Right ventricle myocardium superior (tissue), 1 donor: ENCODE data around the gene ZAP70. TPM values are rescaled to one million over a fixed set of nuclear protein-coding genes. Genes with fewer than 3 reads are reported as not detected.

Experiments
- ATAC-seq: fragments of 200-7000 bp; cut with Tn5 transposase; one replicate; pipeline ENCODE4 v1.9.1; 2020; ENCODE audit warnings: mild to moderate bottlenecking; ENCODE audit not compliant: poor library complexity
- DNase-seq: peaks from one replicate; pipeline ENCODE4 v3.0.0-alpha.2; 2020
- intact Hi-C: fragments of 100-400 bp; cut with DNase I; formaldehyde crosslinking; loops from one replicate; pipeline ENCODE4 v1.11.2; 2022
- total RNA-seq: library from RNA; stranded (reverse); fragmentation: NEBNext Ultra II Directional; extraction: Animal tissue kit (Norgen Biotek cat#: 25700); gene quantifications from one replicate; pipeline ENCODE4 v1.2.1, GENCODE V29; 2021
- donor health status: DM: no; HTN: yes; CAD: no; lungs with severe emphysema.

Gene ZAP70
- total RNA-seq, 1 donor from 2014 or later: 0.70 TPM

- DNase-seq (no peak), ATAC-seq (no peak)
- intact Hi-C loops: no loop called here
These were observed 941 bp downstream of the ZAP70 start for GRCh38 chr2:97714084-97714949.

- DNase-seq (no peak), ATAC-seq (no peak)
- intact Hi-C loops: no loop called here
These were observed 1.7 kb downstream of the ZAP70 start for GRCh38 chr2:97714950-97715652.

DNA sequence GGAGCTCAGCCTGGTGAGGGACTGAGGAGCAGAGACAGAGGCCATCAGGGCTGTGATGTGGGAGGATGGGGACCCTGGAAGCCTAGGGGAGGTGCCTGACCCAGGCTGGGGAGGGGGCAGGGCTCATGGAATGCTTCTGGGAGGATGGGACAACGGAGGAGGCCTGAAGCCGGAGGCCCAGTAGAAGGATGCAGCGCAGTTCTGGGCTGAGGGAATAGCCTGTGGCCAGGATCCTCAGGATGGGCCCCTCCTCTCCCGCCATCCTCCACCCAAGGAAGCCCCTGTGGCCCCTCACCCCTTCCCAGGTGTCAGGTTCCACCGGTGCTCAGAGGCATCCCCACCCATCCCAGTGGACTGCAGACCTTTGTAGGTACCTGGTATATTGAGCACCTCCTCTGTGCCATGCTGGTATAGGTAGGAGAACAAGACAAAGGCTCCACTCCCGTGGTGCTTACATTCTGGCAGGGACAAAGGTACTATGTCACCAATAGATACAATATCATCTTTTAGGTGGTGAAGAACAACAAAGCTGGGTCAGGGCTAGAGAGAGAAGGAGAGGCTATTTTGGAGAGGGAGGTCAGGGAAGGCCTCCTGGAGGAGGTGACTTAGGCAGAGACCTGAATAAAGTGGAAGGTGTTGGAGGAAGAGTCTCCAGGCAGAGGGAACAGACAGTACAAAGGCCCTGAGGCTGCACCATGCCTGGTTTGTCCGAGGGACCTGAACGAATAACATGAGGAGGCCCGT lies 2.7 kb downstream of the ZAP70 start:
- ATAC-seq (no peak), DNase-seq (no peak)
- intact Hi-C loops: no loop called here

- no peak for DNase-seq
- no peak for ATAC-seq
- intact Hi-C loops: no loop called here
These were observed 3.6 kb downstream of the ZAP70 start for GRCh38 chr2:97716695-97717612.

GRCh38 chr2:97717613-97717995 lies 4.2 kb downstream of the ZAP70 start:
- ATAC-seq (no peak), DNase-seq (no peak)
- intact Hi-C loops: no loop called here

- ATAC-seq: no peak
- no peak for DNase-seq
- intact Hi-C loops: no loop called here
These were observed 4.9 kb downstream of the ZAP70 start for GRCh38 chr2:97718051-97718882.

GRCh38 chr2:97718942-97719341 lies 5.6 kb downstream of the ZAP70 start:
- ATAC-seq (no peak), DNase-seq (no peak)
- intact Hi-C loops: no loop called here

DNA sequence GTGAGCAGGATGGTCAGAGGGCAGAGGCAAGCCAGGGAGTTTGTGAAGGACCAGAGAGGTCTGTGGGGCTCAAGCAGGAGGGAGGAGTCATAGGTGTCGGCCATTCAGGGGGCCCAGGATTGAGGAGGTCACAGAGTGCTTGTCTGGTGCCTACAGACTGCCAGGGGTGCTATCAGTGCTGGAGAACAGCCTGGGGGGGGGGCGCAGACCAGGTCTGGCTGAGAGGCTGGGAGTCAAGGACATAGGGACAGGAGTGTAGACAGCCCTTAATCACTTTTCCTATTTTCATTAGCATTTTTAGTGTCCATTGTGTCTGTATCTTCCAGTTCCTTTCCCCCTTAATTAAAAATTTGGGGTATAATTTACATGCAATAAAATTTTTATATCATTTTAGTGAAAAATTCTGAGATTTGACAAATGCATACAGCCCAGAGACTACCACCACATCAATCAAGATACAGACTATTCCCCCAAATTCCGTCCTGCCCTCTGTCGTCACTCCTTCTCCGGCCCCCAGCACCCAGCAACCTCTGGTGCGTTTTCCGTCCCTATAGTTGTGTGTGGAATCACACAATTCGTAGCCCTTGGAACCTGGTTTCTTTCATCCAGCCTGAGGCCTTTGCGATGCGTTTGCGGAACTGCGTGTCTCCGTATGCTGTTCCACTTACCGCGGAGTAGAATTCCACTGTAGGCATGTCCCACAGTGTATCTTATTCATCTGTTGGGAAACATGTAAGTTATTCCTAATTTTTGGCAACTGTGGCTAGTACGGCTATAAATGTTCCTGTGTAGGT lies 6.2 kb downstream of the ZAP70 start:
- intact Hi-C loops: no loop called here
- no peak for ATAC-seq
- peak; percentile 6 for DNase-seq

- ATAC-seq (no peak), DNase-seq (no peak)
- intact Hi-C loops: no loop called here
These were observed 7.4 kb downstream of the ZAP70 start for GRCh38 chr2:97720746-97721145.

- ATAC-seq (no peak), DNase-seq (no peak)
These were observed 8.9 kb downstream of the ZAP70 start for GRCh38 chr2:97722227-97722626.

DNA sequence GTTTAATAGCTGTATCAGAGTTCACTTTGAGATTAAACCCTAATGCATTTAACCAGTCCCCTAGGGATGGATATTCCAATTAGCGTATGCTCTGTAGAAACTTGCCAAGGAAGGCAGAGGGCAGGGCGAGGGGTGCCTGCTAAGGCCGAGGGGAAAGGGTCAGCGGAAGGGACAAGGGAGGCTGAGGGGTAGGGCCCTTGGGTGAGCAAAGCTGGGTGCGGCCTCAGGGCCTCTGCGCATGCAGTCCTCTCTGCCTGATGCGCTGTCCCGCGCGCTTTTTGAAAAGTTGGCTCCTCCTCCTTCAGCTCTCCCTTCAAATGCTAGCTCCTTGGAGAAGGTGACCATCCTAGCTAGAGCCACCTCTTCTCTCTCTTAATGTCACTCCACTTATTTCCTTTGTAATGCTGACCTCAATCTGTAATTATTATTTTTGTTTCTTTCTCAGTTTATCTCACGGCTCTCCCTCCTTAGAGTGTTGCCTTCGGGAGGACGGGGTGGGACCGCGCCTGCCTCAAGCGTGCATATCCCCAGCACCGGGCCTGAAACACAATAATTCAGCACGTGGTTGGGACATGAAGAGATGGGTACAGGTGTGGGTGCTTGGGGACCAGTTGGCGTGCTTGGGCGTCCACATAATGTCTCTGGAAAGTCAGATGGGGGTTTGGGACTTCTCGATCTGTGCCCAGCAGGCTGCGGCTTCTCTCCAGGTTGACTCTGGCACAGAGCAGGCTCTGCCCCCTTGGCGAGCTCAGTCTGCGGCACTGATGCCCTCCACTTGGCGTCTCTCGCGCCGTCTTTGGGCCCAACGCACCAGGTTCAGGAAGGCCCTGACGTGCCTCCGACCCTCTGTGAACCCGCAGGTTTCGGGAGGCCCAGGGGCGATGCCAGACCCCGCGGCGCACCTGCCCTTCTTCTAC lies 10.0 kb downstream of the ZAP70 start:
- DNase-seq (peak; percentile 32), ATAC-seq (no peak)
- intact Hi-C loops: no loop called here

More at GRCh38 chr2:97722227-97722626, 8.9 kb downstream of the ZAP70 start:
- intact Hi-C loops: no loop called here

DNA sequence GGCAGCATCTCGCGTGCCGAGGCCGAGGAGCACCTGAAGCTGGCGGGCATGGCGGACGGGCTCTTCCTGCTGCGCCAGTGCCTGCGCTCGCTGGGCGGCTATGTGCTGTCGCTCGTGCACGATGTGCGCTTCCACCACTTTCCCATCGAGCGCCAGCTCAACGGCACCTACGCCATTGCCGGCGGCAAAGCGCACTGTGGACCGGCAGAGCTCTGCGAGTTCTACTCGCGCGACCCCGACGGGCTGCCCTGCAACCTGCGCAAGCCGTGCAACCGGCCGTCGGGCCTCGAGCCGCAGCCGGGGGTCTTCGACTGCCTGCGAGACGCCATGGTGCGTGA lies 10.7 kb downstream of the ZAP70 start:
- ATAC-seq: no peak
- intact Hi-C loops: no loop called here
- DNase-seq: no peak

- intact Hi-C loops: no loop called here
- DNase-seq (peak; percentile 41), ATAC-seq (no peak)
These were observed 11.1 kb downstream of the ZAP70 start for GRCh38 chr2:97724501-97724900.

- DNase-seq (peak; percentile 31), ATAC-seq (no peak)
- intact Hi-C loops: no loop called here
These were observed 11.7 kb downstream of the ZAP70 start for GRCh38 chr2:97724946-97725688.

DNA sequence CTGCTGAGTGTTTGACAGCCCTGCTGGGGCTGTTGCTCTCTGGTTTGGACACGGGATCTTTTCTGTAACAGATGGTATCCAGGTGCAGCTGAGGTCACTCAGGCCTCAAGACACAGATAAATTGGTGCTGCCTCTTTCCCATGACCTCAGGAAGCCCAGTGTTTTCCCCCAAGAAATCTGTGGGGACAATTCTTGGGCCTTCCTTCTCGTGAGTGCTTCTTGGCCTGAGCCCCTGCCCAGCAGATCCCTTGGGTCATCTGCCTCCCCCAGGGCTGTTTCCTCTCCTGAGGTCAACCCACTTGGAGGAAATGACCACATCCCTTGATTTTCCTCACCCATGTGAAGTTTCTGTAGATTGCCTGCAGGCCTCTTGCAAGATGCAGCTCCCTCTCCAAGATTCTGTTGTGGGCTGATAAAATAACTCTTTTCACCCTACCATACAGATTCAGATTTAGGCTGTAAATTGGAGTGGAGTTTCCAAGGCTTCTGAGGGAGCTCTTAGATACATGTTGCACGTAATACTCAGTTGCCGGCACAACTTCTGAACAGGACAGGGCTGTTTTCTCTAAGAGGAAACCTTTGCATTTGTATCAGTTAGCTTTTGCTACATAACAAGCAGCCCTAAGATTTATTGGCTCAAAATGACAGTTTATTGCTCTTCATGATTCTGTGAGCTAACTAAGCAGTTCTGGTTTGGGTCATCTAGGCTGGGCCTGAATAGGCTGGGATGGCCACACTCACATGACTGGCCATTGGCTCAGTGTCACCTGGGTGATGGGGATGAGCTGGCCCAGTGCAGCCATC lies 13.1 kb downstream of the ZAP70 start:
- intact Hi-C loops: no loop called here
- ATAC-seq (peak; percentile 51), DNase-seq (peak; percentile 42)
